Measurements from ENCODE around the gene TMEM82.

DNA sequence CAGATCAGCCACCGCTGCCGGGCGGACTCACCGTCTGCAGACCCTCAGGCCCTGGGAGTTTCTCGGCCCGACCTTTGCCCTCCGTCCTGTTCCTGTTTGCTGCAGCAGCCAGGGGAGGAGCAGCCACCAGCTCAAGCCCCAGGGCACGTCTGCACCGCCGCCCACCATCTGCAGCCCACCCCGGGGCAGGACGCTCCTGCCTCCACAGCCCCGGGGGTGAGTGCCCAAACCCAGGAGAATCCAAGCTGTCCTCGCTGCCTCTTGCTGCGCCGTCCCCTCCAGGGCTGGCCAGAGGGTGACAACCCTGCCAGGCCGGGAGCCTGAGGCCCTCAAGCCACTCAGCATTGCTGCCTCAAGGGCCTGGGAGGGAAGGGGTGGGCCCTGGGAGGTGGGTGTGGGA, 7.4 kb upstream of the TMEM82 start:
- TF ChIP-seq RAD21 (IDR thresholded peaks at IDR 0.05; ENCODE audit: low read depth) (no peak), TEAD4 (IDR thresholded peaks at IDR 0.05) (no peak), NFIC (IDR thresholded peaks at IDR 0.05) (no peak), FOXM1 (IDR thresholded peaks at IDR 0.05; ENCODE audit: borderline replicate concordance, low read depth) (no peak), ZBTB7A (IDR thresholded peaks at IDR 0.05; ENCODE audit: low read depth) (no peak), EP300 (IDR thresholded peaks at IDR 0.05; ENCODE audit: borderline replicate concordance) (no peak), EGR1 (IDR thresholded peaks at IDR 0.05) (no peak), TCF12 (IDR thresholded peaks at IDR 0.05; ENCODE audit: low read depth) (no peak), TAF1 (IDR thresholded peaks at IDR 0.05; ENCODE audit: low read depth) (no peak)
- TF ChIP-seq, protein P1, sequence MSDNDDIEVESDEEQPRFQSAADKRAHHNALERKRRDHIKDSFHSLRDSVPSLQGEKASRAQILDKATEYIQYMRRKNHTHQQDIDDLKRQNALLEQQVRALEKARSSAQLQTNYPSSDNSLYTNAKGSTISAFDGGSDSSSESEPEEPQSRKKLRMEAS (IDR thresholded peaks at IDR 0.05), result no peak
- TF ChIP-seq, protein P2, sequence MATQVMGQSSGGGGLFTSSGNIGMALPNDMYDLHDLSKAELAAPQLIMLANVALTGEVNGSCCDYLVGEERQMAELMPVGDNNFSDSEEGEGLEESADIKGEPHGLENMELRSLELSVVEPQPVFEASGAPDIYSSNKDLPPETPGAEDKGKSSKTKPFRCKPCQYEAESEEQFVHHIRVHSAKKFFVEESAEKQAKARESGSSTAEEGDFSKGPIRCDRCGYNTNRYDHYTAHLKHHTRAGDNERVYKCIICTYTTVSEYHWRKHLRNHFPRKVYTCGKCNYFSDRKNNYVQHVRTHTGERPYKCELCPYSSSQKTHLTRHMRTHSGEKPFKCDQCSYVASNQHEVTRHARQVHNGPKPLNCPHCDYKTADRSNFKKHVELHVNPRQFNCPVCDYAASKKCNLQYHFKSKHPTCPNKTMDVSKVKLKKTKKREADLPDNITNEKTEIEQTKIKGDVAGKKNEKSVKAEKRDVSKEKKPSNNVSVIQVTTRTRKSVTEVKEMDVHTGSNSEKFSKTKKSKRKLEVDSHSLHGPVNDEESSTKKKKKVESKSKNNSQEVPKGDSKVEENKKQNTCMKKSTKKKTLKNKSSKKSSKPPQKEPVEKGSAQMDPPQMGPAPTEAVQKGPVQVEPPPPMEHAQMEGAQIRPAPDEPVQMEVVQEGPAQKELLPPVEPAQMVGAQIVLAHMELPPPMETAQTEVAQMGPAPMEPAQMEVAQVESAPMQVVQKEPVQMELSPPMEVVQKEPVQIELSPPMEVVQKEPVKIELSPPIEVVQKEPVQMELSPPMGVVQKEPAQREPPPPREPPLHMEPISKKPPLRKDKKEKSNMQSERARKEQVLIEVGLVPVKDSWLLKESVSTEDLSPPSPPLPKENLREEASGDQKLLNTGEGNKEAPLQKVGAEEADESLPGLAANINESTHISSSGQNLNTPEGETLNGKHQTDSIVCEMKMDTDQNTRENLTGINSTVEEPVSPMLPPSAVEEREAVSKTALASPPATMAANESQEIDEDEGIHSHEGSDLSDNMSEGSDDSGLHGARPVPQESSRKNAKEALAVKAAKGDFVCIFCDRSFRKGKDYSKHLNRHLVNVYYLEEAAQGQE (IDR thresholded peaks at IDR 0.05; ENCODE audit: low read depth), result no peak
- TF ChIP-seq, protein P3, sequence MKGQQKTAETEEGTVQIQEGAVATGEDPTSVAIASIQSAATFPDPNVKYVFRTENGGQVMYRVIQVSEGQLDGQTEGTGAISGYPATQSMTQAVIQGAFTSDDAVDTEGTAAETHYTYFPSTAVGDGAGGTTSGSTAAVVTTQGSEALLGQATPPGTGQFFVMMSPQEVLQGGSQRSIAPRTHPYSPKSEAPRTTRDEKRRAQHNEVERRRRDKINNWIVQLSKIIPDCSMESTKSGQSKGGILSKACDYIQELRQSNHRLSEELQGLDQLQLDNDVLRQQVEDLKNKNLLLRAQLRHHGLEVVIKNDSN (IDR thresholded peaks at IDR 0.05), result no peak
